GM12878 (cell line): Measurements from ENCODE around the gene NAGA.

Source experiments
- CHD2 ChIP-seq: IDR thresholded peaks from 2 replicates; pipeline ENCODE4 v1.6.1; 2011; ENCODE audit warnings: low read depth, low read length, improper control_type of control experiment, borderline replicate concordance
- CTCF ChIP-seq, 3 experiments: IDR thresholded peaks in 2 of 3; conservative IDR thresholded peaks in 1 of 3; 2 replicates each; pipeline ENCODE4 v1.5.1; 2011; ENCODE audit warnings: low read depth in 3 of 3, low read length in 3 of 3, mild to moderate bottlenecking in 3 of 3, control low read depth in 2 of 3, moderate library complexity in 2 of 3, inconsistent platforms in 1 of 3, mixed read lengths in 1 of 3; ENCODE audit not compliant: control insufficient read depth in 2 of 3, insufficient read depth in 1 of 3; ENCODE audit errors: extremely low read depth in 1 of 3
- CUX1 ChIP-seq: IDR thresholded peaks from 2 replicates; pipeline ENCODE4 v1.6.1; 2012; ENCODE audit warnings: improper control_type of control experiment, low read depth, low read length; ENCODE audit not compliant: insufficient replicate concordance
- ESRRA ChIP-seq: IDR thresholded peaks from 2 replicates; pipeline ENCODE4 v1.6.1; 2012; ENCODE audit warnings: mild to moderate bottlenecking, low read length, improper control_type of control experiment
- IRF3 ChIP-seq: fragments of 450-650 bp; IDR thresholded peaks from 2 replicates; pipeline ENCODE4 v1.6.1; 2014; ENCODE audit warnings: mild to moderate bottlenecking
- MAX ChIP-seq: IDR thresholded peaks from 2 replicates; pipeline ENCODE4 v1.6.1; 2012; ENCODE audit warnings: low read depth, low read length, improper control_type of control experiment
- MLLT1 ChIP-seq: fragments of 450-650 bp; IDR thresholded peaks from 2 replicates; pipeline ENCODE4 v1.6.1; 2016; ENCODE audit warnings: mild to moderate bottlenecking
- PKNOX1 ChIP-seq: fragments of 450-650 bp; IDR thresholded peaks from 2 replicates; pipeline ENCODE4 v1.6.1; 2016; ENCODE audit warnings: mild to moderate bottlenecking
- POLR2A ChIP-seq: IDR thresholded peaks from 2 replicates; pipeline ENCODE4 v1.6.1; 2011; ENCODE audit warnings: low read depth, mild to moderate bottlenecking, low read length
- TCF7 ChIP-seq: IDR thresholded peaks from 2 replicates; pipeline ENCODE4 v1.6.1; 2014; ENCODE audit warnings: antibody characterized with exemption, borderline replicate concordance
- ZZZ3 ChIP-seq: IDR thresholded peaks from 2 replicates; pipeline ENCODE4 v1.6.1; 2011; ENCODE audit warnings: low read depth; ENCODE audit not compliant: control insufficient read depth, insufficient read length

- TF ChIP-seq ZZZ3, result no peak
- TF ChIP-seq MAX, result no peak
- TF ChIP-seq PKNOX1, result no peak
- no peak for TF ChIP-seq IRF3
- no peak for TF ChIP-seq POLR2A
- TF ChIP-seq CTCF (IDR thresholded peaks at IDR 0.05 in 2 of 3, conservative IDR thresholded peaks at IDR 0.05 in 1 of 3; ENCODE audit: control insufficient read depth in 2 of 3, extremely low read depth in 1 of 3, insufficient read depth in 1 of 3, low read depth in 3 of 3, low read length in 3 of 3), result no peak
- TF ChIP-seq TCF7, result no peak
- TF ChIP-seq CHD2, result no peak
- TF ChIP-seq CUX1, result no peak
- no peak for TF ChIP-seq MLLT1
- TF ChIP-seq ESRRA, result no peak
Measured at GRCh38 chr22:42041784-42042183, 28.8 kb downstream of the NAGA start.
